ENCODE measurements around the gene WASF3.

- TF ChIP-seq CTCF (IDR thresholded peaks at IDR 0.05), result no peak
- TF ChIP-seq POLR2A (IDR thresholded peaks at IDR 0.05), result no peak
These were observed 43.6 kb upstream of the WASF3 start for GRCh38 chr13:26513931-26514330.

Measured in esophagus squamous epithelium (tissue), 4 donors.